ENCODE results near the gene YIPF4.

DNA sequence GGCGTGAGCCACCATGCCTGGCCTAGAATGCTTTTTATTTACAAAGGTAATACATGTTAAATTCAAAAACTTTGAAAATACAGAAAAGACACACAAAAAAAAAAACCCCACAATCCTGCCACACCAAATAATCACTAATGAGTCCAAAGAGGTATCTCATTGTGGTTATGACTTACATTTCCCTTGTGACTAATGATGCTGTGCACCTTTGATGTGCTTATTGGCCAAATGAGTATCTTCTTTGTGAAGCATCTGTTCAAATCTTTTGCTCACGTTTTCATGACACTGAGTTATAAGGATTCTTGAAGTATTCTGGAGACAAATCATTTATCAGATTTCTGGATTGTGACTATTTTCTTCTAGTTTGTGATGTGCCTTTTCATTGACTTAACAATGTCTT lies 6.6 kb upstream of the YIPF4 start:
- TF ChIP-seq, protein P1, sequence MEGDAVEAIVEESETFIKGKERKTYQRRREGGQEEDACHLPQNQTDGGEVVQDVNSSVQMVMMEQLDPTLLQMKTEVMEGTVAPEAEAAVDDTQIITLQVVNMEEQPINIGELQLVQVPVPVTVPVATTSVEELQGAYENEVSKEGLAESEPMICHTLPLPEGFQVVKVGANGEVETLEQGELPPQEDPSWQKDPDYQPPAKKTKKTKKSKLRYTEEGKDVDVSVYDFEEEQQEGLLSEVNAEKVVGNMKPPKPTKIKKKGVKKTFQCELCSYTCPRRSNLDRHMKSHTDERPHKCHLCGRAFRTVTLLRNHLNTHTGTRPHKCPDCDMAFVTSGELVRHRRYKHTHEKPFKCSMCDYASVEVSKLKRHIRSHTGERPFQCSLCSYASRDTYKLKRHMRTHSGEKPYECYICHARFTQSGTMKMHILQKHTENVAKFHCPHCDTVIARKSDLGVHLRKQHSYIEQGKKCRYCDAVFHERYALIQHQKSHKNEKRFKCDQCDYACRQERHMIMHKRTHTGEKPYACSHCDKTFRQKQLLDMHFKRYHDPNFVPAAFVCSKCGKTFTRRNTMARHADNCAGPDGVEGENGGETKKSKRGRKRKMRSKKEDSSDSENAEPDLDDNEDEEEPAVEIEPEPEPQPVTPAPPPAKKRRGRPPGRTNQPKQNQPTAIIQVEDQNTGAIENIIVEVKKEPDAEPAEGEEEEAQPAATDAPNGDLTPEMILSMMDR (IDR thresholded peaks at IDR 0.05): no peak
- TF ChIP-seq POLR2A (IDR thresholded peaks at IDR 0.05): no peak

Measured in adrenal gland (tissue), 5 donors.